ENCODE results near the gene GTF2IRD1. TPM values are rescaled to one million over a fixed set of nuclear protein-coding genes. Genes with fewer than 3 reads are reported as not detected.

Gene GTF2IRD1
- total RNA-seq, 1 donor from 2014 or later = 80.8 TPM

GRCh38 chr7:74502216-74502891 lies 48.6 kb downstream of the GTF2IRD1 start:
- H3K4me1 Mint-ChIP-seq = peaks cover 8% of the 10 kb centered on the region
- no peak overlapping the region for H3K27ac Mint-ChIP-seq
- no peak for TF ChIP-seq CTCF (IDR thresholded peaks at IDR 0.05; ENCODE audit: unreplicated experiment)
- H3K4me3 Mint-ChIP-seq = no peak overlapping the region
- peaks cover 13% of the 10 kb centered on the region for H3K36me3 Mint-ChIP-seq
- peaks cover 6% of the 10 kb centered on the region for H3K9me3 Mint-ChIP-seq
- no peak for DNase-seq (ENCODE audit: low spot score in 2 of 2, unreplicated experiment in 2 of 2)
- H3K27me3 Mint-ChIP-seq (ENCODE audit: low read depth) = no peaks in the 10 kb centered on the region

- no peak overlapping the region for H3K27ac Mint-ChIP-seq
- no peak overlapping the region for H3K4me3 Mint-ChIP-seq
- H3K36me3 Mint-ChIP-seq = peaks cover 12% of the 10 kb centered on the region
- H3K27me3 Mint-ChIP-seq (ENCODE audit: low read depth) = no peaks in the 10 kb centered on the region
- DNase-seq (ENCODE audit: low spot score in 2 of 2, unreplicated experiment in 2 of 2) = no peak
- peaks cover 8% of the 10 kb centered on the region for H3K4me1 Mint-ChIP-seq
- peaks cover 6% of the 10 kb centered on the region for H3K9me3 Mint-ChIP-seq
- TF ChIP-seq CTCF (IDR thresholded peaks at IDR 0.05; ENCODE audit: unreplicated experiment) = no peak
Observed at GRCh38 chr7:74503061-74503460, 49.4 kb downstream of the GTF2IRD1 start.

DNA sequence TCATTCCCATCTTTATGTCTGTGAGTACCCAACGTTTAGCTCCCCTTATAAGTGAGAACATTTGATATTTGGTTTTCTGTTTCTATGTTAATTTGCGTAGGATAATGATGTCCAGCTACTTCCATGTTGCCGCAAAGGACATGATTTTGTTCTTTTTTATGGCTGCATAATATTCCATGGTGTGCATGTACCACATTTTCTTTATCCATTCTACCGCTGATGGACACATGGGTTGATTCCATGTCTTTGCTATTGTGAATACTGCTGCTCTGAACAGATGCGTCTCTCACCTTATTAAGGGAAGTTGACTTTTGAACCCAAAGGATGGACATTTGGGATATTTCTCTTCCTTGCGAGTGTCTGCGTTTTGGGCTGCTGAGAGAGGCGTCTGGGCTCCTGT lies 50.2 kb downstream of the GTF2IRD1 start:
- TF ChIP-seq CTCF (IDR thresholded peaks at IDR 0.05; ENCODE audit: unreplicated experiment) = no peak
- peaks cover 6% of the 10 kb centered on the region for H3K9me3 Mint-ChIP-seq
- no peak overlapping the region for H3K4me3 Mint-ChIP-seq
- H3K27me3 Mint-ChIP-seq (ENCODE audit: low read depth) = no peaks in the 10 kb centered on the region
- H3K27ac Mint-ChIP-seq = no peak overlapping the region
- no peak for DNase-seq (ENCODE audit: low spot score in 2 of 2, unreplicated experiment in 2 of 2)
- peaks cover 8% of the 10 kb centered on the region for H3K4me1 Mint-ChIP-seq
- peaks cover 18% of the 10 kb centered on the region for H3K36me3 Mint-ChIP-seq

DNA sequence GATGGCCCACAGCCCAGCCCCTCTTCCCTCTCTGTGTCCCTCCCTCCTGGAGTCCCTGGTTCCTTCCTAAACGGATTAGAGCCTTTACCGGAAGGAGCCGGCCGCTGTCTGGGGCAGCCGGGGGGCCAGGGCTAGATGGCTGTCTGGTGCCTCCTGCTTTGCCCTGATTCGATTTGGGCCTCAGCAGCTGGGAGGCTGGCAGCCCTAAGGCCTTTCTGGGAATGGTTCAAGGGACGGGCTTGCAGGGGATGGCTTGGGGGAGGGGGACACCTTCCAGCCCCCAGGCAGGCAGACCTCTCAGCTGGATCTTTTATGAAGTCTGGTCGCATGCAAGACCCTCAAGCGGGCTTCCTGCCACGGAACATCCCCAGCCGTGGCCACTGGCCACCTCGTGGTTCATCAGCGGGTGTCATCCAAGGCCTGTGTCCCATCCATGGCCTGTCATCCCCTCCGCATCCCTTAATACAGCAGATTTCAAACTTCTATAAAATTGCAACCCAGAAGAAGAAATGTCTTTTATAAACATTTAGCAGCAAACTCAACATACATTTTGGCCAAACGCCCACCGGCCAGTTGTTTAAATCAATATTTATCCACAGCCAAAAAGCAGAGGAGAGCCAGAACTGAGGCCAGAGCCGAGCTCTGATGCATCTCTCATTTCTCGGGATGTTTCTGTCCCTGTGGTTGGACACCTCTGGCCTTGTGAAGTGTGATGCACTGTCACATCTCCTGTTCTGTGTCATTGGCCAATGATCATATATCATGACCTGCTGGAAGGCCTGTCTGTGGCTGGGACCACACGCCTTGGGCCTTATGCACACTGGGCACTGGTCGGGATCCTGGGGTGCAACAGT lies 52.0 kb downstream of the GTF2IRD1 start:
- Mint-ChIP-seq H3K9me3 (peaks cover 6% of the 10 kb centered on the region), H3K4me1 (peaks cover 8% of the 10 kb centered on the region), H3K27me3 (ENCODE audit: low read depth) (no peaks in the 10 kb centered on the region), H3K27ac (peak overlapping the region; percentile 87), H3K4me3 (no peak overlapping the region), H3K36me3 (peaks cover 18% of the 10 kb centered on the region)
- TF ChIP-seq CTCF (IDR thresholded peaks at IDR 0.05; ENCODE audit: unreplicated experiment) = no peak
- DNase-seq (ENCODE audit: low spot score in 2 of 2, unreplicated experiment in 2 of 2) = no peak

DNA sequence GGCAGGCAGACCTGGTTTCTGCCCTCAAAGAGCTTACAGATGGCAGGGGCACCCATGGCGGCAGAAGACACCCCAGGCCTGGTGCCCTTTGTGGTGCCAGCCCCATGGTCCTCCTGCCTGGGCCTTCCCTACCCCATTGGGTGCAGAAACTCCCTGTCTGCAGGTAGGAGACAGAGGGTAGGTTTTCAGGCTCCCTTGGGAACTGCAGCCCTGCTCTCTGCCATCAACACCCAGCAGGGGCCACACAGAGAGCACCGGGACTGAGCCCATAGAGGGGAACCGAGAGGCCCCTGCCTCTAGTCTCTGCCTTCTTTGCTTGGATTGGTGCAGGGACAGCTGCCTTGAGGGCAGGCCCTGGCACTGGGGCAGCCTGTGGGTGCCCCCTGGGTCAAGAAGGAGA lies 52.6 kb downstream of the GTF2IRD1 start:
- Mint-ChIP-seq H3K9me3 (peaks cover 6% of the 10 kb centered on the region), H3K4me1 (peaks cover 8% of the 10 kb centered on the region), H3K27me3 (ENCODE audit: low read depth) (no peaks in the 10 kb centered on the region), H3K36me3 (peaks cover 17% of the 10 kb centered on the region), H3K27ac (peak overlapping the region; percentile 87), H3K4me3 (no peak overlapping the region)
- TF ChIP-seq CTCF (IDR thresholded peaks at IDR 0.05; ENCODE audit: unreplicated experiment) = no peak
- no peak for DNase-seq (ENCODE audit: low spot score in 2 of 2, unreplicated experiment in 2 of 2)

All from mesothelial cell of epicardium (in vitro differentiated cells).